Measurements from ENCODE around the gene CTSF. TPM values are rescaled to one million over a fixed set of nuclear protein-coding genes. Genes with fewer than 3 reads are reported as not detected.
A peak's percentile ranks its signal among the peaks of the same experiment; 100 is the strongest.

CTSF gene
- total RNA-seq, 4 donors from 2014 or later = 49.1 to 87.0 (median 60.6) TPM

DNA sequence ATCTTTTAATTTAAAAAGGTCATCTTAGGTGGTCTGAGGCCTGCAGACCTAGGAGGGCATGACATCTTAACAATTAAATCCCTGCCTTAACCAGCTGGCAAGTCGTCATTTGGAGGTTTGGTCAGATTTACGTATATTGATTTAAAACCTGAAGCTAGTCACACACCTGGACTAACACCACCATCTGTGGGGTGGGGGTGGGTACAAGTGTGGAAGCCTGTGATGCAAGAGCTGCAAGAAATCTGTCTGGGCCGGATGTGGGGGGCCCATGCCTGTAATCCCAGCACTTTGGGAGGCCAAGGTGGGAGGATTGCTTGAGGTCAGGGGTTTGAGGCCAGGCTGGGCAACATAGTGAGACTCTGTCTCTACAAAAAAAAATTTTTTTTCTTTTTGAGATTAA, 12.9 kb upstream of the CTSF start:
- intact Hi-C loops (cut with DNase I; ENCODE audit: low total_unique reads) (no loop called here), in situ Hi-C loops (cut with MboI; ENCODE audit: low sequenced_read_pairs in 4 of 4) (loop anchor here (5.0 to 25.0 kb wide), 4 partner anchors 94 to 256 kb away; partner anchors contain the start of genes RBM4B (in 2 of the 4) and RCE1 (in 2 of the 4))
- no peak for ATAC-seq
- no peaks in the 10 kb centered on the region for H3K36me3 ChIP-seq
- TF ChIP-seq POLR2A (IDR thresholded peaks at IDR 0.05) = no peak
- TF ChIP-seq CTCF (IDR thresholded peaks at IDR 0.05 in 4 of 5, conservative IDR thresholded peaks at IDR 0.05 in 1 of 5) = no peak
- no peaks in the 10 kb centered on the region for H3K9me3 ChIP-seq
- no peak overlapping the region for H3K4me3 ChIP-seq
- H3K27me3 ChIP-seq = no peaks in the 10 kb centered on the region
- H3K27ac ChIP-seq = no peak overlapping the region
- H3K4me1 ChIP-seq = no peaks in the 10 kb centered on the region
- no peak for DNase-seq

DNA sequence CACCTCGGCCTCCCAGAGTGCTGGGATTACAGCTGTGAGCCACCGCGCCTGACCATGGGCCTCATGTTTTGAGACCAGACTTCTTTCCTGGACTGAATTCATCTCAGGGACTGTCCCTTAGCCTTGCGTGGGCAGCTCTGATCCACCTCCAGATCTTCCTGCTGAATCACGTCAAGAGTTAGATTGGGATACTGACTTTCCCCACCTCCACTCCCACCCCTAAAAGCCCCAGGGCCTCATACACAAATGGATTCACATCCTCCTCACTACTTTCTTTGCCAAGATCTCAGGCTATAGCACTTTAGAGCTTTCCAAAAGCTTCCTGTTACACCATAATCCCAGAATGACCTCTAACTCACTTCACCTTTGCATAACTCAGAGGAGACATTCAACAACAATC, 12.4 kb upstream of the CTSF start:
- no peaks in the 10 kb centered on the region for H3K27me3 ChIP-seq
- H3K4me3 ChIP-seq = no peak overlapping the region
- H3K9me3 ChIP-seq = no peaks in the 10 kb centered on the region
- ATAC-seq (no peak), DNase-seq (no peak)
- H3K27ac ChIP-seq = no peak overlapping the region
- intact Hi-C loops (cut with DNase I; ENCODE audit: low total_unique reads) = no loop called here
- TF ChIP-seq POLR2A (IDR thresholded peaks at IDR 0.05) = no peak
- TF ChIP-seq CTCF (IDR thresholded peaks at IDR 0.05 in 4 of 5, conservative IDR thresholded peaks at IDR 0.05 in 1 of 5) = no peak
- H3K36me3 ChIP-seq = no peaks in the 10 kb centered on the region
- no peaks in the 10 kb centered on the region for H3K4me1 ChIP-seq
- in situ Hi-C loops (cut with MboI; ENCODE audit: low sequenced_read_pairs in 4 of 4) = loop anchor here (5.0 to 25.0 kb wide), 4 partner anchors 94 to 256 kb away; partner anchors contain the start of genes RBM4B (in 2 of the 4) and RCE1 (in 2 of the 4)

DNA sequence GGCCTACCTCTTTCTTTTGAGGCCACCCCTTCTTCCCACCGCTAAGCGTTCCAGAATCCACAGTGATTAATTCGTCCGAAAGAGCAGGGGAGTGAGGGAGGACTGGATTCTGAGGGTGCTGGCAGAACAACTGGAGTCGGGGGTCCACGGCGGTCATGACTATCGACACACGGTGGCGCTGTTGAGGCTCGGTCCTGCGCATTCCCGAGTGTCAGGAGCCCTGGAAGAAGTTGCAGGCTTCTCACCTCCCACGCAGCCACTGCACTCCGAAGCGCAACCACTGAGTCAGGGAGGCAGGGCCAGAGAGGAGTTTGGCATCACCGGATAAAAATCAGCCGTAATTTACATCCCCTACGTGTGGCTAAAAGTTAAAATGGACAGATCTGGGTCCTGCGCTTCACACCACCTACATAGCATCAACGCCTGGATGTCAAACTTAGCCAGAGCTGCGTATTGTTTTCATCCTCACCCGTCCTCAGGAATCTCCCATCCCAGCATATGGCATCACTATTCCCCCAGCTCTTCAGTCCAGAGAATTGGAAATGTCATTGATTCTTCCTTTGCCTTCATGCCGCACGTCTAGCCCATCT, 10.7 kb upstream of the CTSF start:
- TF ChIP-seq POLR2A (IDR thresholded peaks at IDR 0.05) (no peak), CTCF (IDR thresholded peaks at IDR 0.05 in 4 of 5, conservative IDR thresholded peaks at IDR 0.05 in 1 of 5) (peak; percentile 77 to 85 (median 83))
- intact Hi-C loops (cut with DNase I; ENCODE audit: low total_unique reads) = loop anchor here (1.0 kb wide), 1 partner anchor 99 kb away; no protein-coding TSS in a partner anchor
- H3K9me3 ChIP-seq = no peaks in the 10 kb centered on the region

GRCh38 chr11:66570850-66571180, 2.4 kb upstream of the CTSF start:
- no peaks in the 10 kb centered on the region for H3K9me3 ChIP-seq
- no peaks in the 10 kb centered on the region for H3K27me3 ChIP-seq
- peaks cover 5 to 11% of the 10 kb centered on the region in 2 donors for H3K4me1 ChIP-seq
- intact Hi-C loops (cut with DNase I; ENCODE audit: low total_unique reads) = no loop called here
- H3K36me3 ChIP-seq = no peaks in the 10 kb centered on the region
- TF ChIP-seq POLR2A (IDR thresholded peaks at IDR 0.05) (no peak), CTCF (IDR thresholded peaks at IDR 0.05 in 4 of 5, conservative IDR thresholded peaks at IDR 0.05 in 1 of 5) (no peak)
- in situ Hi-C loops (cut with MboI; ENCODE audit: low sequenced_read_pairs in 4 of 4) = loop anchor here in 1 of 4 donors (10.0 kb wide), 1 partner anchor 104 kb away; the partner anchor contains the start of gene RBM4B
- ATAC-seq (no peak), DNase-seq (no peak)
- H3K27ac ChIP-seq = no peak overlapping the region
- H3K4me3 ChIP-seq = no peak overlapping the region

More for the DNA sequence above, 10.7 kb upstream of the CTSF start:
- in situ Hi-C loops (cut with MboI; ENCODE audit: low sequenced_read_pairs in 4 of 4) = loop anchor here in 2 of 4 donors (10.0 to 25.0 kb wide), 2 partner anchors 96 to 258 kb away; partner anchors contain the start of genes RCE1 (in 2 of the 2) and RBM4B (in 1 of the 2)
- DNase-seq = peak; percentile 50 to 61
- Histone ChIP-seq H3K36me3 (no peaks in the 10 kb centered on the region), H3K4me3 (no peak overlapping the region), H3K27me3 (no peaks in the 10 kb centered on the region), H3K27ac (no peak overlapping the region), H3K4me1 (no peaks in the 10 kb centered on the region)
- peak; percentile 68 to 91 for ATAC-seq

Measured in gastrocnemius medialis (tissue), 4 donors.